ENCODE measurements around the gene UBE2N.

- no peak for TF ChIP-seq CTCF (conservative IDR thresholded peaks at IDR 0.05)
- TF ChIP-seq EZH2 (IDR thresholded peaks at IDR 0.05; ENCODE audit: low read depth), result no peak
These were observed 60.4 kb downstream of the UBE2N start for GRCh38 chr12:93381161-93381975.

Measured in PC-9 (cell line).